GM19035 (cell line): ENCODE data around the gene TOM1L2.
"Not testable (repeated sequence)": the region's sequence is repeated elsewhere in the genome, so short reads cannot be mapped to it uniquely, and the experiment has no call there.

Experiments used
- ATAC-seq: cut with Tn5 transposase; IDR thresholded peaks from one replicate; pipeline ENCODE4 v1.9.1; 2021; ENCODE audit not compliant: unreplicated experiment

The TOM1L2 gene

GRCh38 chr17:17924857-17925250 lies 47.3 kb downstream of the TOM1L2 start:
- no peak for ATAC-seq

DNA sequence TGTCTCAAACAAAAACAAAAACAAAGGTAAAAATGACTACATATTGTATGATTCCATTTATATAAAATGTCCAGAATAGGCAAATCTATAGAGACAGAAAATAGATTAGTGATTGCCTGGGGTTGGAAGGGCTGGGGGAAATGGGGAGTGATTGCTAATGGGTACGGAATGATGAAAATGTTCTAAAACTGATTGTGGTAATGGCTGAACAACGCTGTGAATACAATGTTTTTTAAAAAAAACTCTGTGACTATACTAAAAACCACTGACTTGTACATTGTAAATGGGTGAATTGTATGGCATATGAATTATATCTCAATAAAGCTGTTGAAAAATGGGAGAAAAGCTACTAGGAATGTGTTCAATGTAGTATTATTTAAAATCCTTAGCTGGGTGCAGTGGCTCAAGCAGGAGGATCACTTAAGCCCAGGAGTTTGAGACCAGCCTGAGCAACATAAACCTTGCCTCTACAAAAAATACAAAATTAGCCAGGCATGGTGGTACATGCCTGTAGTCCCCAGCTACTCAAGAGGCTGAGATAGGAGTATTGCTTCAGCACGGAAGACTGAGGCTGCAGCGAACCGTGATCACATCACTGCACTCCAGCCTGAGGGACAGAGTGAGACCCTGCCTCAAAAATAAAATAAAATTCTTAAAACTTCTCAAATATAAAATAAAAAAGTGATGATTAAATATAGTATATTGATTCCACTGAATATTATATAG lies 47.9 kb downstream of the TOM1L2 start:
- no peak for ATAC-seq

DNA sequence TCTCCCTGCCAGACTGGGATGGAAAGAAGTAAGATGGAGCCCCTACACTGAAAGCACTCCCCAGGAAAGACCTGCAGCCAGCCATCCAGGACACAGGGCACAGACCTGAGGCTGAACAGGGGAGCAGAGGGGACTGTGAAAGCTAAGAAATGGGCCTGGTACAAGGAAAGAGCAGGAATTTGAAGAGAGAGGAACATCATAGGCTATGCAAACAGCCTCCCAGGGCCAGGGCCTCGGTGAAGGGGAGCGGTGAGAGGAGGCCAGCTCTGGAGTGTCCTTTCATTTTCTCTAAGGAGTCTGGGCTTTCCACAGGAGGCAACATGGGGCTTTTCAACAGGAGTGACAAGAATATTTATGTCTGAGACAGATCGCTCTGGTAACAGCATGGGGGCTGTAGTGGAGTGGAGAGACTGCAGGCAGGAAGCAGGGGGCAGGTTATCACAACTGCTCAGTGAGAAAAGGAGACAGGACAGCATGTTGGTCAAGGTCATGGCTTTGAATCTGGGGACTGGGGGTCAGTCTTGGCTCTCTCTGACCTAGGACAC lies 50.1 kb downstream of the TOM1L2 start:
- ATAC-seq, result no peak

DNA sequence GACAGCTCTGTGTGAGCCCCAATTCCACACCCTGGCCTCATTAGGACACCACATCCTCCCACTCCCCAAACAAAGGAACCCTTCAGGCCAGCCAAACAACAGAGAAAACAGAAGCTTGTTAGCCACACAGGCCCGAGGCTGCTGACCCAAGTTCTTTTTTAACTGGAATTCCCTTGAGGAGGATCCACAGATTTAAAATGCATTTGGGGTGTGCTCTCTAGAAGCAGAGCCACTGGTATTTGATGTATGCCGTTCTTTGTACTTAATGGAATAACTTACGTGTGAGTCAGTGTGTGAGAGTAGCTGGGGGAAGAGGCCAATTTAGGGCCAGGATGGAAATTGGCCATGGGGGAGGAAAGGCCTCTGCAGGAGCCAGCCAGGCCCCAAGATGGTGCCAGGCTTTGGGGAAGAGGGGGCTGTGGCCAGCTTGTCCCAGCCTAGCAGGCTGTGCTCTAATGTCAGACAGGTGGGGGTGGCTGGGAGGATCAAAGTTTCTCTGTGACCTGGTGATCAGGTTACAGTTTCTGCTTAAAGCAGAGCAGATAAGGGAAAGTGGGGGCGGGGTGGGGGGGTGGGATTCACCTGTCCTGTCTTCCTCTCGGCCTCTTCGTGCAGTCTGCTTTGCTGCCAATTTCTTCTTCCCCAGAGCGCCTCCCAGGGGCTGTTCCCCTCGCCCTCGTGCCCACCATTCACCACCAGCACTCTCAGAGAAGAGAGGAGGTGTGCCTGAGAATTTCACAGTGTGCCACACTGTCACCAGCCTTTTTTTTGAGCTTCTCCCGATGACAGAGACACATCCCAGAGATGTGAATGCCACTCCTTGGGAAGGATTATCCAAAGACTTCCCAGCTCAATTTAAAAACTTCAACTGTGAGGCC lies 50.8 kb downstream of the TOM1L2 start:
- ATAC-seq, result no peak

- no peak for ATAC-seq
These were observed 52.8 kb downstream of the TOM1L2 start for GRCh38 chr17:17919169-17920107.

DNA sequence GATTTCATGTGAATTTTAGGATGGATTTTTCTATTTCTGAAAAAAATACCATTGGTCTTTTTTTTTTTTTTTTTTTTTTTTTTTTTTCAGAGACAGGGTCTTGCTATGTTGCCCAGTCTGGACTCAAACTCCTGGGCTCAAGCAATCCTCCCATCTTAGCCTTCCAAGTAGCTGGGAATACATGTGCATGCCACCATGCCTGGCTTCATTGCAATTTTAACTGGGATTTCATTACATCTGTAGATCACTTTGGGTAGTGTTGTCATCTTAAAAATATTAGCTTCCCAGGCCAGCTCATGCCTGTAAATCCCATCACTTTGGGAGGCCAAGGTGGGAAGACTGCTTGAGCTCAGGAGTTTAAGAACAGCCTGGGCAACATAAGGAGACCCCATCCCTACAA lies 54.8 kb downstream of the TOM1L2 start:
- no peak for ATAC-seq

- no peak for ATAC-seq
These were observed 57.0 kb downstream of the TOM1L2 start for GRCh38 chr17:17915183-17915582.

DNA sequence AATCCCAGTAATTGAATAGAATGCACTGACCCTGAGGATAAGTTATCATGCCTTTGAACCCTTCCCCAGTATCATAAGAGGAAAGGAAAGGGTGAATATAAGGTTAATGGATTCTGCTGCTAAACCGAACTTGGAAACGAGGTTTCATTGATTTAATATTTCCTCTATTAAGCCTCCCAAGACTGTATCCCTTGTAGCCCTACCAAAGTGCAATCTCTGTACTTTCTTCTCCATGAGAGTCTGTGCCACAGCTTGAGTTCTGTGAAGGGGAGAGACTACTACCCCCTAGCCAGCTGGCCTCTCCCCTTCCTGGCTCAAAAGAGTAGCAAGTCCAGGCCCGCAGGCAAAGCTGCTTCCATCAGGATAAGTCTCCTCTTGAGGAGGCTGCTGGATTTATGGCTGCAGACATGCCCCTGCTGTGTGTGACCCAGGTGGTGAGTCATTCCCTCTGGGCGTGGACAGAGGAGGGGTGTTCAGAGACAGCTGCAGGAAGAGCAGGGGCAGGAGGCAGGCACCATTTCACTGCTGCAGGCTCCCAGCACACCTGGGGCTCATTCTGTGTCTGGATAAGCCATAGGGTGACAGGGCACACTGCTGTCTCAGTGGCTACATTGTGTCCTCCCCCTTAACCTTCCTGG lies 58.4 kb downstream of the TOM1L2 start:
- no peak for ATAC-seq

DNA sequence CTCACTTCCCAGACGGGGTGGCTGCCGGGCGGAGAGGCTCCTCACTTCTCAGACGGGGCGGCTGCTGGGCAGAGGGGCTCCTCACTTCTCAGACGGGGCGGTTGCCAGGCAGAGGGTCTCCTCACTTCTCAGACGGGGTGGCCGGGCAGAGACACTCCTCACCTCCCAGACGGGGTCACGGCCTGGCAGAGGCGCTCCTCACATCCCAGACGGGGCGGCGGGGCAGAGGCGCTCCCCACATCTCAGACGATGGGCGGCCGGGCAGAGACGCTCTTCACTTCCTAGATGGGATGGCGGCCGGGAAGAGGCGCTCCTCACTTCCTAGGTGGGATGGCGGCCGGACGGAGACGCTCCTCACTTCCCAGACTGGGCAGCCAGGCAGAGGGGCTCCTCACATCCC lies 59.9 kb downstream of the TOM1L2 start:
- ATAC-seq, result not testable (repeated sequence)

DNA sequence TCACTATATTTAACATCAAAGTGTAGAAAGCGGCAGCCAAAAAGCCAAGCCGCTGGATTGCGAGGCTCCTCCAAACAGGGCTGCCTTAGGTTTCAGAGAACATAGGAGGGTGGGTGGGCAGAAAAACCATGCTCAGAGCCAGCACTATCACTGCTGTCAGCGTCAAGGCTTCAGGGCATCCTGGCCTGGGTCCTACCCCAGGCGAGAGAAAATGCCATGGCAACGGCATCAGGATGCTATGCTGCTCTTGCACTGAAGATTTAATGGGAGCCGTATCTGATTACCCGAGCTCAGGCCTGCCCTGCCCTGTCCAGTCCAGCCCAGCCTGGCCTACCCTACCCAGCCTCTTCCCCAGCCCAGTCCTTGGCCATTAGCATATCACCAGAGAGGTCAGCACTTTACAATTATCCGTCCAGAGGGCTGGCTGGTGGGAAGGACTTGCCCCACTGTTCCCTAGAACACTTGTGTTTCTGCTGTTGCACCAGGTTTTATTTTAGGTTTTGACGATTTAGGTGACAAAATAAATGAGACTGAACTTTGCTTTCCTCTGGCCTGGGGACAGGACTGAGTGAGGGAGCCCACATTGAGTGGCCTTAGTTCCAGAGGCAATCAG lies 61.1 kb downstream of the TOM1L2 start:
- no peak for ATAC-seq

DNA sequence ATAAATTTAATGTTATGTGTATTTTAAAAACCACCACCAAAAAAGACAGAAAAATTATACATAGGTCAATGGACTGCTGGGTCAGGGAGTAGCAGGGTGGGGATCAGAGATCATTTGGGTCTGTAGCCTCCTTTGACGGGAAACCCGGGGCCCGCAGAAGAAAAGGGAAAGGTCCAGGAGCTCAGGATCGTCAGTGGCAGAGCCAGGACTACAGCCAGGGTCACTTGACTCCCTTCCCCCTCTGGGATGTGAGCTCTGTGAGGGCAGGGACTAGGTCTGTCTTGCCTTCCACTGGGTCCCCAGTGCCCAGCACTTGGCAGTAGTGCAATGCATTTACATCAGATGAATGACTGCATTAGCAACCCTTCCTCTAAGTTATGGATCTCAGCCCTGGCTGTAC lies 62.1 kb downstream of the TOM1L2 start:
- no peak for ATAC-seq

DNA sequence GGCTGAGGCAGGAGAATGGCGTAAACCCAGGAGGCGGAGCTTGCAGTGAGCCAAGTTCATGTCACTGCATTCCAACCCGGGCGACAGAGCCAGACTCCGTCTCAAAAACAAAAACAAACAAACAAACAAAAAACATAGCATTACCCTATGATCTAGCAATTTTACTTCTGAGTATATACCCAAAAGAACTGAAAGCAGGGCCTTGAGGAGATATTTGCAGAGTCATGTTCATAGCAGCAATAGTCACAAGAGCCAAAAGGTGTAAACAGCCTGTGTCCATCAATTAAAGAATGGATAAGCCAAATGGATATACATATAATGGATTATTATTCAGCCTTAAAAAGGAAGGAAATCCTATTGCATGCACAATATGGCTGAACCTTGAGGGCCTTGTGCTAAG lies 63.1 kb downstream of the TOM1L2 start:
- ATAC-seq, result no peak

DNA sequence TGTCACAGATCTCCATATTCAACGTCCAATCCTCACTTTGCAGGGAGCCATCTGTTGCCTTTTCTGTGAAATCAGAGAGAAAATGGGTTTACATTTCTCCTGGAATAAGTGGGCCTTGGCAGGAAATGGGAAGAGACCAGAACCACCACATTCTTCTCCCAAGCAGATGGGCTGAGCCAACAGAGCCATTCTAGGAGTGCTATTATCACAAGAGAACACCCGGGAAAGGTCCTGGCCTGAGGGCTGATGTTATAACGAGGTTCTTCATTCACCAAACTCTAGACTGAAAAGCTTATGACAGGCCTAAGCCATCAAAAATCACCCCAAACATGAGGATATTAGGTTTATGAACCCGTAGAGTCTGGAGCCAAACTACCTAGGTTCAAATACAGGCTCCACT lies 64.7 kb downstream of the TOM1L2 start:
- ATAC-seq, result no peak

- ATAC-seq, result no peak
These were observed 65.6 kb downstream of the TOM1L2 start for GRCh38 chr17:17906418-17907215.

DNA sequence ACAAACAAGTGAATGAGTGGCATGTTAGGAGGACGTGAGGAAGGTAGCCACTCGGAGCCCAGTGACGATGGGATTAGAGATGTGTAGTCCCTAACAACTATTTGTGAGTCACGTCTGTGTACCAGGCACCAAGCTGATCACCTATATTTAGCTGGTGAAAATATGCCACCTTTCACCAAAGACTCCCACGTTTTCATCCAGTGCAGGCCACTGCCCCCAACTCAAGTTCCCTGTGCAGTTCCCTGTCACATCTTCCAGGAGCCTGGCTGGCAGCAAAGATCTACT lies 67.2 kb downstream of the TOM1L2 start:
- ATAC-seq, result no peak

DNA sequence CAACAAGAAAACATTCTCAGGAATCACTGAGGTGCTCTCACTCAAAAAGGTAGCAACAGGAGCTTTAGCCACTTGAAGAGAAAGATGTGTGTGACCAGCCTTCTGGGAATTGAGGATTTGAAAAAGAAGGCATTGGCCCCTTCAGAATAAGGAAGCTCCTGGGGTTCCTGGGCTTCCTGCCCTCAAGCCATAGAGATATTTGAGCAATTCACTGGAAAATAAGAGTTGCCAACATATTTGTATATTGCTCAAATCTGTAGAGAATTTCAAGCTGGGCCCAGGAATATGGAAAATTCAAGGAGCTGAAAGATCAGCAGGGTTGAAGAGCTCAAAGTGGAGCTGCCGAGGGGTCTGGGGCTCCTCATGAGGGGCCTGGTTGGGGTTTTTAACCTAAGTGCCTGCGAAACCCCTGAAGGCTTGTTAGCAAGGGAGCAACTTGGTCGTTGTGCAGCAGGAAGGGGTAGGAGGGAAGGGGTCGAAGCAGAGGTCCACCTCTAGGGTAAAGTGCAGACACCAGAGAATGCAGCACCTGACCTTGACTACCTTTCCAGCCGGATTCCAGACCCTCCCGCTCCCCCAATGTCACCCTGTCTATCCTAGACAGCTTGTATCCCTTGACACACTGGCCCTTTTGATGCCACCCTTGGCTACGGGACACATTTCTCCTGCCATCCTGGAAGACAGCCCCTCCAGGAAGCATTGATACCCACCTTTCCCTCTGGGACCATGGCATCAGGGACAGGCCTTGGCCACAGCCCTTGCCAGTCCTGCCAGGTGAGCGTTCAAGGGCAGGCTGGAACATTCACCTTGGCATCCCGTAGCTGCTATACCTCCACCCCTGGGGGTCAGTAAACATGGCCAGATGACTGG lies 67.8 kb downstream of the TOM1L2 start:
- ATAC-seq, result no peak

DNA sequence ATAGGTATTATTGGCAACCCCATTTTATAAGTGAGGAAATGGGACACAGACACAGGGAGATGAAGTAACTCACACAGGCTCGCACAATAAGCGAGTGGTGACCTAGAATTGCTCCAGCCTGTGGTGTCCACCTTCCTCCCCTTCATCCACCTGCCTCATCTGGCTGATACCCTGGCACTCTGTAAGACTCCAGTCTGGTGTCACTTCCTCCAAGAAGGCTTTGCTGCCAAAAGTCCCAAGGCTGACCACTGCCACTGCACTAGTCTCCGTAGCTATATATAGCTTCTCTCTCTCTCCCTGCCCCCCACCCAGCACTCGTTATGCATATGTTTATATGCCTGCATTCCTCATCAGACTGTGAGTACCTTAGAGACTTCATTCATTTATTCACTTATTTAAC lies 69.3 kb downstream of the TOM1L2 start:
- ATAC-seq, result no peak

GRCh38 chr17:17902376-17902775 lies 69.8 kb downstream of the TOM1L2 start:
- ATAC-seq, result no peak
